Smooth muscle cell of the brain vasculature (primary cell): Measurements from ENCODE around the gene SMARCD2.
"Not testable (repeated sequence)": the region's sequence is repeated elsewhere in the genome, so short reads cannot be mapped to it uniquely, and the experiment has no call there.

Source experiments
- DNase-seq: peaks from one replicate; pipeline ENCODE4 v3.0.0-alpha.2; 2012; ENCODE audit warnings: low read depth, low spot score

Gene SMARCD2

GRCh38 chr17:63804328-63804727 lies 38.2 kb downstream of the SMARCD2 start:
- no peak for DNase-seq

- no peak for DNase-seq
Observed at GRCh38 chr17:63800783-63801182, 41.7 kb downstream of the SMARCD2 start.

GRCh38 chr17:63798572-63799106 lies 43.8 kb downstream of the SMARCD2 start:
- no peak for DNase-seq

- DNase-seq: not testable (repeated sequence)
Observed at GRCh38 chr17:63796375-63796774, 46.1 kb downstream of the SMARCD2 start.

GRCh38 chr17:63792055-63792729 lies 50.3 kb downstream of the SMARCD2 start:
- DNase-seq: no peak

GRCh38 chr17:63790057-63790456 lies 52.4 kb downstream of the SMARCD2 start:
- no peak for DNase-seq

- DNase-seq: no peak
Observed at GRCh38 chr17:63786971-63787711, 55.3 kb downstream of the SMARCD2 start.

GRCh38 chr17:63786117-63786516 lies 56.4 kb downstream of the SMARCD2 start:
- no peak for DNase-seq

GRCh38 chr17:63785556-63785955 lies 56.9 kb downstream of the SMARCD2 start:
- DNase-seq: no peak

- no peak for DNase-seq
Observed at GRCh38 chr17:63783522-63783921, 59.0 kb downstream of the SMARCD2 start.
